MM.1S (cell line): ENCODE results near the gene CLN6.

Source experiments
- DNase-seq: peaks from one replicate; pipeline ENCODE4 v3.0.0-alpha.2; 2015
- H2AFZ ChIP-seq: fragments of 300-600 bp; sonication (generic); 2 replicates; pipeline ENCODE4 v1.6.0; 2016; ENCODE audit warnings: antibody characterized with exemption, low read length
- H3F3A ChIP-seq: fragments of 300-600 bp; sonication (generic); 2 replicates; pipeline ENCODE4 v1.6.1; 2016; ENCODE audit warnings: mild to moderate bottlenecking, antibody characterized with exemption, low read length, moderate library complexity, mixed read lengths; ENCODE audit not compliant: insufficient read depth
- H3K27ac ChIP-seq: fragments of 300-600 bp; sonication (generic); 2 replicates; pipeline ENCODE4 v1.5.1; 2016; ENCODE audit warnings: mild to moderate bottlenecking, low read length
- H3K27me3 ChIP-seq: fragments of 300-600 bp; sonication (generic); replicated peaks from 2 replicates; pipeline ENCODE4 v1.6.0; 2016; ENCODE audit warnings: low read length; ENCODE audit not compliant: insufficient read depth
- H3K36me3 ChIP-seq: fragments of 300-600 bp; sonication (generic); replicated peaks from 2 replicates; pipeline ENCODE4 v1.6.1; 2016; ENCODE audit warnings: mild to moderate bottlenecking, low read length, mixed read lengths; ENCODE audit not compliant: insufficient read depth
- H3K4me1 ChIP-seq: fragments of 300-600 bp; sonication (generic); 2 replicates; pipeline ENCODE4 v1.6.1; 2016; ENCODE audit warnings: low read length, mixed read lengths
- H3K4me2 ChIP-seq: fragments of 300-600 bp; sonication (generic); 2 replicates; pipeline ENCODE4 v1.6.0; 2016; ENCODE audit warnings: low read depth, low read length
- H3K4me3 ChIP-seq: fragments of 300-600 bp; sonication (generic); 2 replicates; pipeline ENCODE4 v1.5.1; 2016; ENCODE audit warnings: low read length, mixed read lengths
- H3K79me2 ChIP-seq: fragments of 300-600 bp; sonication (generic); 2 replicates; pipeline ENCODE4 v1.6.1; 2016; ENCODE audit warnings: mixed run types, low read length, mixed read lengths
- H3K9ac ChIP-seq: fragments of 300-600 bp; sonication (generic); 2 replicates; pipeline ENCODE4 v1.6.1; 2016; ENCODE audit warnings: low read length, mixed read lengths
- H3K9me2 ChIP-seq: fragments of 300-600 bp; sonication (generic); replicated peaks from 2 replicates; pipeline ENCODE4 v1.6.1; 2016; ENCODE audit warnings: mild to moderate bottlenecking, low read length, mixed read lengths; ENCODE audit not compliant: insufficient read depth
- H3K9me3 ChIP-seq: fragments of 300-600 bp; sonication (generic); replicated peaks from 2 replicates; pipeline ENCODE4 v1.6.1; 2016; ENCODE audit warnings: mild to moderate bottlenecking, low read length, mixed read lengths; ENCODE audit not compliant: insufficient read depth
- H4K20me1 ChIP-seq: fragments of 300-600 bp; sonication (generic); 2 replicates; pipeline ENCODE4 v1.6.1; 2016; ENCODE audit warnings: mild to moderate bottlenecking, low read length, moderate library complexity, mixed read lengths; ENCODE audit not compliant: insufficient read depth
- EZH2 ChIP-seq: fragments of 300-600 bp; sonication (generic); optimal IDR thresholded peaks from 2 replicates; pipeline ENCODE3; 2017; ENCODE audit warnings: low read depth, mild to moderate bottlenecking, antibody characterized with exemption, low read length, mixed read lengths
- EZH2phosphoT487 ChIP-seq: fragments of 300-600 bp; sonication (generic); IDR thresholded peaks from 2 replicates; pipeline ENCODE4 v1.6.1; 2018; ENCODE audit warnings: antibody characterized with exemption, low read length
- TF ChIP-seq, protein P1 (sequence below): fragments of 300-600 bp; sonication (generic); IDR thresholded peaks from 2 replicates; pipeline ENCODE4 v1.5.1; 2016; ENCODE audit warnings: antibody characterized with exemption, low read length, mixed read lengths

CLN6 gene

DNA sequence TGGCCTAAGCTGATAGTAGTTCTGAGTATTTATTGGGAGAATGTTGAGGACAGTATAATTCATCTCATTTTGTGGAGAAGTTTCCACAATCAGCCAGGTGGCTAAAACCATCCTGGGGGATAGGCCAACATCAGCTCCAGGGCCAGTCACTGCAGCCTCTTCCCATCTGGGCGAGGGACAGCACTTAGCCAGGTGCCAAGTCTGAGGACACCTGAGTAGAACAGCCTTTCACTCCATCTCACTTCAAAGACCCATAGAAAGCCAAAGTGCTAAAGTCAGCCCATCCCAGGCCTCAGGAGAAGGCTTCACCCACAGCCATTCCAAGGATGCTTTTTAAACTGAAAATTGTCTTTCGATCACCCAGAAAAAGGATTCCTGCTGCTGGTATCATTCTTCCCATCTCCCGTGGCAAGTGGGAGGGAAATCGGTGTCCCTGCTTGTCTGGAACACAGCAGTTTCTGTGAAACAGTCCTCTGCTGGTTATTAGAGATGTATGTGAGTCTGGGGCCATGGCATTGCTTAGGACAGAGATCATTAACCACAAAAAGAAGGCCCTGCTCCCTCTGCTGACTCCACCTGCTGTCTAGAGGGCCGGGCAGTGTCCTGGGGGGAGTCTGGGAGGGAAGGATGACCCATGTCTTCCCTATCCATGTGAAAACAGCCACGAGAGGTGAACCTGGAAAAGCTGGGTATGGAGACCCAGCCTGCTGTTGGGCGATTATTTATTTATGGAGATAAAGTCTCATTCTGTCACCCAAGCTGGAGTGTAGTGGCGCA is 34.0 kb downstream of the CLN6 start:
- Histone ChIP-seq H3K4me3 (no peak overlapping the region), H3K27ac (peak overlapping the region; percentile 32; the same call in 1 of the 2 replicates), H2AFZ (no peak overlapping the region), H3K9me3 (no peaks in the 10 kb centered on the region), H4K20me1 (no peaks in the 10 kb centered on the region), H3F3A (peaks cover 64% of the 10 kb centered on the region), H3K27me3 (no peaks in the 10 kb centered on the region), H3K9ac (no peak overlapping the region), H3K9me2 (no peaks in the 10 kb centered on the region), H3K4me2 (no peak overlapping the region), H3K36me3 (peaks cover 15% of the 10 kb centered on the region), H3K79me2 (peaks cover 82% of the 10 kb centered on the region), H3K4me1 (peaks cover 47% of the 10 kb centered on the region)
- TF ChIP-seq EZH2phosphoT487: no peak
- no peak for TF ChIP-seq EZH2
- TF ChIP-seq, protein P1, sequence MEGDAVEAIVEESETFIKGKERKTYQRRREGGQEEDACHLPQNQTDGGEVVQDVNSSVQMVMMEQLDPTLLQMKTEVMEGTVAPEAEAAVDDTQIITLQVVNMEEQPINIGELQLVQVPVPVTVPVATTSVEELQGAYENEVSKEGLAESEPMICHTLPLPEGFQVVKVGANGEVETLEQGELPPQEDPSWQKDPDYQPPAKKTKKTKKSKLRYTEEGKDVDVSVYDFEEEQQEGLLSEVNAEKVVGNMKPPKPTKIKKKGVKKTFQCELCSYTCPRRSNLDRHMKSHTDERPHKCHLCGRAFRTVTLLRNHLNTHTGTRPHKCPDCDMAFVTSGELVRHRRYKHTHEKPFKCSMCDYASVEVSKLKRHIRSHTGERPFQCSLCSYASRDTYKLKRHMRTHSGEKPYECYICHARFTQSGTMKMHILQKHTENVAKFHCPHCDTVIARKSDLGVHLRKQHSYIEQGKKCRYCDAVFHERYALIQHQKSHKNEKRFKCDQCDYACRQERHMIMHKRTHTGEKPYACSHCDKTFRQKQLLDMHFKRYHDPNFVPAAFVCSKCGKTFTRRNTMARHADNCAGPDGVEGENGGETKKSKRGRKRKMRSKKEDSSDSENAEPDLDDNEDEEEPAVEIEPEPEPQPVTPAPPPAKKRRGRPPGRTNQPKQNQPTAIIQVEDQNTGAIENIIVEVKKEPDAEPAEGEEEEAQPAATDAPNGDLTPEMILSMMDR: no peak; the same call in 1 of the 2 replicates
- no peak for DNase-seq

- H3K27ac ChIP-seq: peak overlapping the region; percentile 93; the same call in 1 of the 2 replicates
- H3F3A ChIP-seq: peaks cover 80% of the 10 kb centered on the region
- no peaks in the 10 kb centered on the region for H3K27me3 ChIP-seq
- no peaks in the 10 kb centered on the region for H4K20me1 ChIP-seq
- TF ChIP-seq EZH2phosphoT487 (no peak), EZH2 (no peak)
- peaks cover 67% of the 10 kb centered on the region for H3K4me1 ChIP-seq
- no peaks in the 10 kb centered on the region for H3K9me3 ChIP-seq
- peaks cover 64% of the 10 kb centered on the region for H3K79me2 ChIP-seq
- no peak overlapping the region for H2AFZ ChIP-seq
- peaks cover 15% of the 10 kb centered on the region for H3K36me3 ChIP-seq
- H3K4me3 ChIP-seq: no peak overlapping the region
- H3K9me2 ChIP-seq: no peaks in the 10 kb centered on the region
- no peak overlapping the region for H3K4me2 ChIP-seq
- DNase-seq: no peak
- H3K9ac ChIP-seq: no peak overlapping the region
These were observed 36.6 kb downstream of the CLN6 start for GRCh38 chr15:68192804-68193486.

DNA sequence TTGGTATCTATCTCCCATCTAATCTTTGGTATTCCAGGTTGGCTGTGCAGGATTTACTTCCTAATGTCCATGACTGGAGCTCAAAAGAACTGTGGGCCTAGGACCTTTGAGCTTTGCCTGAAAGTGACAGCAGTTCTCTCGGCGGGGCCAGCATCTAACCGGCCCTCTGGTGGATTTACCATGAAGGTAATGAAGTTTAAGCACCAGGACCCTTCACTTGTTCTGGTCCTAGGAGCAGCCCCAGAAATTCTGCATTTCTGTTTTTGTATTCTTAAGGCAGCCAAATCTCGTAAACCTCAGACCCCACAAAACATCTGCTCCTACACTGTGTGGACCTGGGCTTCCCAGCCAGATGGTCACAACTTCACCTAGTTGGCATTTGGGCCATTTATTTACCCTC is 37.4 kb downstream of the CLN6 start:
- no peaks in the 10 kb centered on the region for H3K9me3 ChIP-seq
- H3K4me2 ChIP-seq: peak overlapping the region; percentile 67; the same call in 1 of the 2 replicates
- H3K4me3 ChIP-seq: no peak overlapping the region
- H3K9me2 ChIP-seq: no peaks in the 10 kb centered on the region
- peaks cover 75% of the 10 kb centered on the region for H3K4me1 ChIP-seq
- peaks cover 81% of the 10 kb centered on the region for H3F3A ChIP-seq
- H3K79me2 ChIP-seq: peaks cover 55% of the 10 kb centered on the region
- no peaks in the 10 kb centered on the region for H3K27me3 ChIP-seq
- H3K27ac ChIP-seq: peak overlapping the region; percentile 93; the same call in 1 of the 2 replicates
- no peaks in the 10 kb centered on the region for H4K20me1 ChIP-seq
- no peak overlapping the region for H2AFZ ChIP-seq
- TF ChIP-seq, protein P1: no peak
- TF ChIP-seq EZH2: no peak
- no peak for TF ChIP-seq EZH2phosphoT487
- peaks cover 10% of the 10 kb centered on the region for H3K36me3 ChIP-seq
- no peak for DNase-seq
- H3K9ac ChIP-seq: no peak overlapping the region
